Body of pancreas (tissue), 4 donors: Measurements from ENCODE around the gene PLCG2. TPM values are rescaled to one million over a fixed set of nuclear protein-coding genes. Genes with fewer than 3 reads are reported as not detected.

Source experiments
- ATAC-seq: fragments of 150-250 bp; one replicate; pipeline ENCODE4 v1.9.1; 2016
- DNase-seq, 4 donors: peaks; one replicate each; pipeline ENCODE4 v3.0.0-alpha.2; 2019
- H3K27ac ChIP-seq, 4 donors: fragments of 200-600 bp; sonication (generic); 1 replicate in 3 of 4; 2 replicates in 1 of 4; pipeline versions ENCODE4 v1.5.1 to v1.6.1; 2016 to 2019; ENCODE audit warnings: mild to moderate bottlenecking in 1 of 4, mixed read lengths in 1 of 4, moderate library complexity in 1 of 4
- H3K27me3 ChIP-seq, 2 donors: fragments of 200-600 bp; sonication (generic); one replicate each; pipeline ENCODE4 v1.6.0; 2016; ENCODE audit warnings: mild to moderate bottlenecking in 1 of 2
- H3K36me3 ChIP-seq, 2 donors: fragments of 200-600 bp; sonication (generic); replicated peaks in 1 of 2; 2 replicates each; pipeline ENCODE4 v1.5.1; 2016; ENCODE audit warnings: low read depth in 2 of 2; ENCODE audit not compliant: insufficient read depth in 1 of 2
- H3K4me1 ChIP-seq: fragments of 200-600 bp; sonication (generic); one replicate; pipeline ENCODE4 v1.6.0; 2016
- H3K4me3 ChIP-seq, 2 donors: fragments of 200-600 bp; sonication (generic); 1 replicate in 1 of 2; 2 replicates in 1 of 2; pipeline ENCODE4 v1.5.1; 2016 to 2019
- H3K9me3 ChIP-seq, 3 donors: fragments of 200-600 bp; sonication (generic); 1 replicate in 2 of 3; 2 replicates in 1 of 3; pipeline ENCODE4 v1.5.1; 2016
- POLR2A ChIP-seq, 3 donors: fragments of 450-650 bp; IDR thresholded peaks; one replicate each; pipeline ENCODE4 v1.6.1; 2016; ENCODE audit warnings: antibody characterized with exemption in 3 of 3, mild to moderate bottlenecking in 2 of 3
- WGBS, 2 donors: methylation state at CpG; one replicate each; pipeline ENCODE4 v1.1.5; 2017; 5-methylcytosine and 5-hydroxymethylcytosine counted together
- intact Hi-C: fragments of 100-400 bp; cut with DNase I; formaldehyde crosslinking; loops from one replicate; pipeline ENCODE4 v1.15.1; 2023
- total RNA-seq, 2 donors: library from RNA; depleted of rRNA; stranded (reverse); fragments of >200 nt; gene quantifications; one replicate each; pipeline ENCODE4 v1.1.0, GENCODE V29; 2016
- TF ChIP-seq, protein P1 (sequence below), 7 experiments: fragments of 450-650 bp in 4 of 7; fragments of 200-600 bp in 3 of 7; sonication (generic) in 3 of 7; IDR thresholded peaks; one replicate each; pipeline ENCODE4 v1.5.1; 2016 to 2019; ENCODE audit warnings: antibody characterized with exemption in 7 of 7

The PLCG2 gene
- total RNA-seq, 2 donors from 2014 or later, result 6.7 to 9.6 TPM

- intact Hi-C loops, result no loop called here
- H3K4me1 ChIP-seq, result no peaks in the 10 kb centered on the region
- no peaks in the 10 kb centered on the region for H3K27me3 ChIP-seq
- H3K9me3 ChIP-seq, result no peaks in the 10 kb centered on the region
- H3K4me3 ChIP-seq, result no peak overlapping the region
- 55 to 59% methylated on average over 2 of the region's 2 CpGs for WGBS, 2 donors
- no peak overlapping the region for H3K27ac ChIP-seq
- TF ChIP-seq POLR2A (IDR thresholded peaks at IDR 0.05), result no peak
- TF ChIP-seq, protein P1, sequence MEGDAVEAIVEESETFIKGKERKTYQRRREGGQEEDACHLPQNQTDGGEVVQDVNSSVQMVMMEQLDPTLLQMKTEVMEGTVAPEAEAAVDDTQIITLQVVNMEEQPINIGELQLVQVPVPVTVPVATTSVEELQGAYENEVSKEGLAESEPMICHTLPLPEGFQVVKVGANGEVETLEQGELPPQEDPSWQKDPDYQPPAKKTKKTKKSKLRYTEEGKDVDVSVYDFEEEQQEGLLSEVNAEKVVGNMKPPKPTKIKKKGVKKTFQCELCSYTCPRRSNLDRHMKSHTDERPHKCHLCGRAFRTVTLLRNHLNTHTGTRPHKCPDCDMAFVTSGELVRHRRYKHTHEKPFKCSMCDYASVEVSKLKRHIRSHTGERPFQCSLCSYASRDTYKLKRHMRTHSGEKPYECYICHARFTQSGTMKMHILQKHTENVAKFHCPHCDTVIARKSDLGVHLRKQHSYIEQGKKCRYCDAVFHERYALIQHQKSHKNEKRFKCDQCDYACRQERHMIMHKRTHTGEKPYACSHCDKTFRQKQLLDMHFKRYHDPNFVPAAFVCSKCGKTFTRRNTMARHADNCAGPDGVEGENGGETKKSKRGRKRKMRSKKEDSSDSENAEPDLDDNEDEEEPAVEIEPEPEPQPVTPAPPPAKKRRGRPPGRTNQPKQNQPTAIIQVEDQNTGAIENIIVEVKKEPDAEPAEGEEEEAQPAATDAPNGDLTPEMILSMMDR (IDR thresholded peaks at IDR 0.05), result no peak
- DNase-seq, result no peak
- peaks cover 0 to 2% of the 10 kb centered on the region in 2 donors for H3K36me3 ChIP-seq
- no peak for ATAC-seq
These were observed 172.5 kb downstream of the PLCG2 start for GRCh38 chr16:81951564-81951963.

DNA sequence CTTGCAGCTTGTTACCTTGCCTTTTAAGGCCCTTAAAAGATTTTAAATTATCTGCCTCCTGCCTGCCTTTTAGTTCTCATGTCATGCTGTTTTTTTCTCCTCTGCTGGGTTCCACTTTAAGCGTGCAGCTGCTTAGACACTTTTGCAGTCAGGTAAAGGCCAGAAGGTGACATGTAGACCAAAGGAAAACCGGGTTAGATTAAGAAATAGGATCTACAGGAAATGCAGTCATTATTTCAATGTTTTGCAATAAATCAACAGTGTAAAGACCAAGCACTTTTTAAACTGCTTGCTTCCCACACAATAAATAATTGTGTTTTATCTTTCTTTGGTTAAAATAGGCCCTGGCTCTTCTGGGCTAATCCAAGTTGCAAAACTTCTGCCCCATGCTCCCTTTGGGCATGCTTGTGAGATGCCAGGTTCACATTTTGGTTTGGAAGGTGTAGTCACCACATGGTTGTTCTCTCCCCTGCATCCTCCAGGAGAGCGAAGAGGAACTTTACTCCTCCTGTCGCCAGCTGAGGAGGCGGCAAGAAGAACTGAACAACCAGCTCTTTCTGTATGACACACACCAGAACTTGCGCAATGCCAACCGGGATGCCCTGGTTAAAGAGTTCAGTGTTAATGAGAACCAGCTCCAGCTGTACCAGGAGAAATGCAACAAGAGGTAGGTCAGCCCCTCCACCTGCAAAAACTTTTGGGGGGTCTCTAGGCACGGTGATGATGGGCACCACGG is 177.3 kb downstream of the PLCG2 start:
- ATAC-seq (no peak), DNase-seq (no peak)
- Histone ChIP-seq H3K27me3 (no peaks in the 10 kb centered on the region), H3K36me3 (no peaks in the 10 kb centered on the region), H3K4me1 (no peaks in the 10 kb centered on the region), H3K4me3 (no peak overlapping the region), H3K9me3 (no peaks in the 10 kb centered on the region), H3K27ac (no peak overlapping the region)
- no peak for TF ChIP-seq POLR2A (IDR thresholded peaks at IDR 0.05)
- TF ChIP-seq, protein P1 (IDR thresholded peaks at IDR 0.05), result no peak
- WGBS, 2 donors, result 73 to 86% methylated on average over 9 of the region's 9 CpGs
- intact Hi-C loops, result no loop called here

DNA sequence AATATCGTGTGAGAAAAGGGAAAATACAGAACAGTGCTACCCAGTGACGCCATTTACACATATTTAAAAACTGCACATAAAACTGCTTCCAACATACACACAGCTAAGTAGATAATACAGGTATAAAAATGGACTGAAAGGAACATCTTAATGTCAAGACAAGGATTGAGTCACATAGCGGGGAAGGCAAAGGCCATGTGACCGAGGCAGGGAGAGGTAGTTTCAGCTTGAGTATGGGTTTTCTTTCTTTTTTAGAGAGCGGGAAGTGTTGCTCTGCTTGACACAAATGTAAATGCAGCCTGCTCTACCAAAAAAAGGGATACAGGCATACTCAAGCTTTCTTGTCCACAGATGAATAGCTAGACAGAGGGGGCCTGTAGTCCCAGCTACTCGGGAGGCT is 185.7 kb downstream of the PLCG2 start:
- TF ChIP-seq POLR2A (IDR thresholded peaks at IDR 0.05), result no peak
- TF ChIP-seq, protein P1 (IDR thresholded peaks at IDR 0.05), result no peak
- ATAC-seq, result no peak
- intact Hi-C loops, result no loop called here
- Histone ChIP-seq H3K27me3 (no peaks in the 10 kb centered on the region), H3K4me1 (no peaks in the 10 kb centered on the region), H3K9me3 (no peaks in the 10 kb centered on the region), H3K27ac (no peak overlapping the region), H3K4me3 (no peak overlapping the region), H3K36me3 (no peaks in the 10 kb centered on the region)
- whole genome bisulfite sequencing, 2 donors, result 82 to 89% methylated on average over 6 of the region's 6 CpGs
- DNase-seq, result no peak

GRCh38 chr16:81967358-81967757 is 188.3 kb downstream of the PLCG2 start:
- Histone ChIP-seq H3K36me3 (no peaks in the 10 kb centered on the region), H3K9me3 (no peaks in the 10 kb centered on the region), H3K4me1 (no peaks in the 10 kb centered on the region), H3K27me3 (no peaks in the 10 kb centered on the region), H3K27ac (no peak overlapping the region), H3K4me3 (no peak overlapping the region)
- ATAC-seq (no peak), DNase-seq (no peak)
- TF ChIP-seq, protein P1 (IDR thresholded peaks at IDR 0.05), result no peak
- TF ChIP-seq POLR2A (IDR thresholded peaks at IDR 0.05), result no peak
- intact Hi-C loops, result no loop called here
- 60 to 67% methylated on average over 5 of the region's 5 CpGs for WGBS, 2 donors

DNA sequence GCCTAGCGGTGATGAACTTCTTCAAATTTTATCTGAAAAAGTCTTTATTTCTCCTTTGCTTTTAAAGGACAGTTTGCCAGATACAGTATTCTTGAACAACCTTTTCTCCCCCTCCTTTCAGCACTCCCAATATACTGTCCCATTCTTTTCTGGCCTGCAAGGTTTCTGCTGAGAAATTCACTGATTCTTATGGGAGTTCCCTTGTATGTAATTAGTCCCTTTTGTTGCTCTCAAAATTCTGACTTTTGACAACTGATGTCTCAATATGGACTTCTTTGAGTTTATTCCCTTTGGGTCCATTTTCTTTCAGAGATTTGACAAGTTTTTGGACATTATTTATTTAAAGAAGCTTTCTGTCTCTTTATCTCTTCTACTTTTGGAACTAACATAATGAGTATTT is 192.8 kb downstream of the PLCG2 start:
- no peak overlapping the region for H3K27ac ChIP-seq
- intact Hi-C loops, result no loop called here
- no peaks in the 10 kb centered on the region for H3K36me3 ChIP-seq
- 93 to 100% methylated on average over 1 of the region's 1 CpG for WGBS, 2 donors
- no peaks in the 10 kb centered on the region for H3K4me1 ChIP-seq
- TF ChIP-seq, protein P1 (IDR thresholded peaks at IDR 0.05), result no peak
- TF ChIP-seq POLR2A (IDR thresholded peaks at IDR 0.05), result no peak
- no peaks in the 10 kb centered on the region for H3K27me3 ChIP-seq
- ATAC-seq, result no peak
- no peaks in the 10 kb centered on the region for H3K9me3 ChIP-seq
- DNase-seq, result no peak
- H3K4me3 ChIP-seq, result no peak overlapping the region
